Mesothelial cell of epicardium (in vitro differentiated cells): ENCODE measurements around the gene CD300LD. TPM values are rescaled to one million over a fixed set of nuclear protein-coding genes. Genes with fewer than 3 reads are reported as not detected.

Experiments used
- DNase-seq, 2 experiments: peaks; one replicate each; pipeline ENCODE4 v3.0.0; 2021; ENCODE audit warnings: low spot score in 2 of 2; ENCODE audit not compliant: unreplicated experiment in 2 of 2
- H3K27ac Mint-ChIP-seq: 2 replicates; pipeline ENCODE4 v1.8.0; 2021; ENCODE audit warnings: mixed read lengths
- H3K27me3 Mint-ChIP-seq: 2 replicates; pipeline ENCODE4 v1.8.0; 2021; ENCODE audit warnings: low read depth, mixed read lengths
- H3K36me3 Mint-ChIP-seq: 2 replicates; pipeline ENCODE4 v1.8.0; 2021; ENCODE audit warnings: mixed read lengths
- H3K4me1 Mint-ChIP-seq: 2 replicates; pipeline ENCODE4 v1.8.0; 2021; ENCODE audit warnings: mixed read lengths
- H3K4me3 Mint-ChIP-seq: 2 replicates; pipeline ENCODE4 v1.8.0; 2021; ENCODE audit warnings: mild to moderate bottlenecking, moderate library complexity, mixed read lengths
- H3K9me3 Mint-ChIP-seq: 2 replicates; pipeline ENCODE4 v1.8.0; 2021; ENCODE audit warnings: mixed read lengths
- CTCF ChIP-seq: fragments of 200-600 bp; sonication (generic); IDR thresholded peaks from one replicate; pipeline ENCODE4 v1.5.0; 2021; ENCODE audit warnings: antibody characterized with exemption; ENCODE audit not compliant: unreplicated experiment
- total RNA-seq: library from RNA; stranded (reverse); gene quantifications from 3 replicates; pipeline ENCODE4 v1.2.1, GENCODE V29; 2021

Gene CD300LD
- total RNA-seq, 1 donor from 2014 or later, result not detected

GRCh38 chr17:74612046-74612445 is 20.0 kb upstream of the CD300LD start:
- Mint-ChIP-seq H3K36me3 (no peaks in the 10 kb centered on the region), H3K9me3 (no peaks in the 10 kb centered on the region), H3K27ac (no peak overlapping the region), H3K27me3 (peaks cover 53% of the 10 kb centered on the region), H3K4me1 (no peaks in the 10 kb centered on the region), H3K4me3 (no peak overlapping the region)
- TF ChIP-seq CTCF, result no peak
- no peak for DNase-seq

DNA sequence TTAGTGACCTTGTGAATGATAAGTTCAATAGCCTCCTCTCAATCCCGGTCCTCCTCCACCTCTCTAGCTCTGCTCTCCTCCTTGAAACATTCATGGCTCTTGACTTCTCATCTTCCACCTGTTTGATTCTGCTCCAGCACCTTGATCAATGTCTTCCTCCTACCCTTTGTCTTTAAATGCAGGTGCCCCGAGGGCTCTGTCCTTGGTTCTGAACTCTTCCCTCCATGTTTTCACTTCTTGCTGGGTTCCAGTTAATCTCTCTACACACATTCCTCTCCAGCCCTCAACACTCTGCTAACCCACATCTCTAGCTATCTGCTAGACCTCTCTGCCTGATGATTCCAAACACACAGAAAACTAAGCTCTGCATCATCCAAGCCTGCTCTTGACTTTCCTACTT is 18.0 kb upstream of the CD300LD start:
- Mint-ChIP-seq H3K9me3 (no peaks in the 10 kb centered on the region), H3K27ac (no peak overlapping the region), H3K4me3 (no peak overlapping the region), H3K4me1 (peaks cover 7% of the 10 kb centered on the region), H3K27me3 (peaks cover 37% of the 10 kb centered on the region), H3K36me3 (no peaks in the 10 kb centered on the region)
- no peak for TF ChIP-seq CTCF
- DNase-seq, result no peak

- Mint-ChIP-seq H3K4me3 (no peak overlapping the region), H3K36me3 (no peaks in the 10 kb centered on the region), H3K27me3 (peaks cover 25% of the 10 kb centered on the region), H3K4me1 (peaks cover 7% of the 10 kb centered on the region), H3K9me3 (no peaks in the 10 kb centered on the region), H3K27ac (no peak overlapping the region)
- no peak for TF ChIP-seq CTCF
- no peak for DNase-seq
Measured at GRCh38 chr17:74608511-74608910, 16.4 kb upstream of the CD300LD start.

DNA sequence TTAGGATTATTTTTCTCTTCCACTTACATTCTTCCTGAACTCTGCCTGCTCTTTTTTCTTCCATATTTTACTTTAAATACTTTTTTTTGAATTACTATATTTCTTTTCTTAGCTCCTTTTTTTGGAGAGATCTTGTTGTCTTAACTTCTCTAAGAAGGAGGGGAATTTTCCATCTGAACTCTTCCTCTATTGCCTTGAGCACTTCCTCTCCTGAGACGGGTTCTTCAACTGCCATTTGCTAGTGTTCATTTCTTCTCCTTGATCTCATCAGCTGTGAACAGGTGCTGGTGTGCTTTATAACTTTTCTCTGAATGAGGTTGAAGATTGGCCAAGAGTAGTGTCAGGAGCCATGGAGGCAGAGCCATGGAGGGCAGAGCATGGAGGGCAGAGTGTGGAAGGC is 15.1 kb upstream of the CD300LD start:
- H3K4me3 Mint-ChIP-seq, result no peak overlapping the region
- no peak for TF ChIP-seq CTCF
- H3K27ac Mint-ChIP-seq, result no peak overlapping the region
- H3K36me3 Mint-ChIP-seq, result no peaks in the 10 kb centered on the region
- no peak for DNase-seq
- H3K27me3 Mint-ChIP-seq, result peaks cover 20% of the 10 kb centered on the region
- H3K9me3 Mint-ChIP-seq, result no peaks in the 10 kb centered on the region
- H3K4me1 Mint-ChIP-seq, result peaks cover 7% of the 10 kb centered on the region

GRCh38 chr17:74606050-74606449 is 14.0 kb upstream of the CD300LD start:
- Mint-ChIP-seq H3K9me3 (no peaks in the 10 kb centered on the region), H3K36me3 (no peaks in the 10 kb centered on the region), H3K27ac (no peak overlapping the region), H3K27me3 (peaks cover 21% of the 10 kb centered on the region), H3K4me3 (no peak overlapping the region), H3K4me1 (peaks cover 7% of the 10 kb centered on the region)
- no peak for TF ChIP-seq CTCF
- no peak for DNase-seq

DNA sequence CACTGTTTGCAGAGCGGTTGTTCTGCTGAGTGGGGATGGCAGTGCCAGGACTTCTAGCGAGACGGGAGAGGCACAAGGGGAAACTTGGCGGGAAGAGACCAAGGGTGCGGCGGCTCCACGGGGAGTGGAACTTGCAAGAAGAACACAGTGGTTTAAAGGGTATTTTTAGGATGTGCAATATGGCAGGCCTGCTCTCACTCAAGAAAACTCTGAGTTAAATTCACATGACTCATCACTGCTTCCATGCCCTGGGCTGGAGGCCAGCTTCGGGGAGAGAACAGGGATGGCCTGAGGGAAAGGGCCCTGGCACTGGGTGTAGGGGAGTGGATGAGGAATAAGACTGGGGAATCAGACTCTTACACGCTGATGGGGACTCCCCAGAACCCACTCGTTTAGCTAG is 13.3 kb upstream of the CD300LD start:
- TF ChIP-seq CTCF, result no peak
- no peak for DNase-seq
- Mint-ChIP-seq H3K4me1 (peaks cover 7% of the 10 kb centered on the region), H3K36me3 (no peaks in the 10 kb centered on the region), H3K27ac (no peak overlapping the region), H3K27me3 (peaks cover 25% of the 10 kb centered on the region), H3K9me3 (no peaks in the 10 kb centered on the region), H3K4me3 (no peak overlapping the region)
